Esophagus squamous epithelium (tissue), 5 donors: ENCODE data around the gene HOXC5. TPM values are rescaled to one million over a fixed set of nuclear protein-coding genes. Genes with fewer than 3 reads are reported as not detected.

Source experiments
- DNase-seq: peaks from one replicate; lab custom pipeline; 2025; lab: John Stamatoyannopoulos, UW
- H3K27ac ChIP-seq, 4 donors: fragments of 200-600 bp; sonication (generic); one replicate each; pipeline ENCODE4 v1.5.1; 2016 to 2019; ENCODE audit warnings: mild to moderate bottlenecking in 1 of 4
- H3K27me3 ChIP-seq, 4 donors: fragments of 200-600 bp; sonication (generic); 1 replicate in 3 of 4; 2 replicates in 1 of 4; pipeline versions ENCODE4 v1.5.1 to v1.6.0; 2017 to 2021; ENCODE audit warnings: antibody characterized with exemption in 1 of 4
- H3K36me3 ChIP-seq, 3 donors: fragments of 200-600 bp; sonication (generic); one replicate each; pipeline ENCODE4 v1.5.1; 2016 to 2019
- H3K4me1 ChIP-seq, 3 donors: fragments of 200-600 bp; sonication (generic); one replicate each; pipeline ENCODE4 v1.5.1; 2017 to 2019
- H3K4me3 ChIP-seq, 4 donors: fragments of 200-600 bp; sonication (generic); 1 replicate in 3 of 4; 2 replicates in 1 of 4; pipeline ENCODE4 v1.5.1; 2016 to 2019; ENCODE audit warnings: mild to moderate bottlenecking in 2 of 4, moderate library complexity in 1 of 4
- H3K9me3 ChIP-seq, 3 donors: fragments of 200-600 bp; sonication (generic); one replicate each; pipeline ENCODE4 v1.5.1; 2016 to 2019
- POLR2A ChIP-seq, 4 donors: fragments of 450-650 bp; IDR thresholded peaks; one replicate each; pipeline ENCODE4 v1.6.1; 2017; ENCODE audit warnings: antibody characterized with exemption in 4 of 4, mild to moderate bottlenecking in 4 of 4, moderate library complexity in 3 of 4
- WGBS, 2 donors: methylation state at CpG; one replicate each; pipeline ENCODE4 v1.1.5; 2018; 5-methylcytosine and 5-hydroxymethylcytosine counted together
- intact Hi-C: fragments of 100-400 bp; cut with DNase I; formaldehyde crosslinking; loops from one replicate; pipeline ENCODE4 v1.15.0; 2022
- total RNA-seq, 4 donors: library from RNA; depleted of rRNA; stranded (reverse); fragments of >200 nt; gene quantifications; one replicate each; pipeline ENCODE4 v1.1.0, GENCODE V29; 2016
- TF ChIP-seq, protein P1 (sequence below), 6 experiments: fragments of 450-650 bp in 4 of 6; fragments of 200-600 bp in 2 of 6; sonication (generic) in 2 of 6; IDR thresholded peaks; one replicate each; pipeline ENCODE4 v1.5.1; 2016 to 2019; ENCODE audit warnings: antibody characterized with exemption in 6 of 6, mild to moderate bottlenecking in 4 of 6, moderate library complexity in 4 of 6
- donor health status: DM: yes; HTN: yes; CAD: no.

The HOXC5 gene
- total RNA-seq, 4 donors from 2014 or later = 0.31 to 1.1 TPM; not detected in 2

- Histone ChIP-seq H3K27me3 (peaks cover 19 to 100% (median 83%) of the 10 kb centered on the region in 4 donors), H3K36me3 (no peaks in the 10 kb centered on the region), H3K9me3 (no peaks in the 10 kb centered on the region), H3K4me1 (peaks cover 32 to 53% (median 37%) of the 10 kb centered on the region in 3 donors), H3K27ac (no peak overlapping the region), H3K4me3 (peak overlapping the region in 1 of 4 donors; percentile 59)
- DNase-seq = no peak
- TF ChIP-seq, protein P1, sequence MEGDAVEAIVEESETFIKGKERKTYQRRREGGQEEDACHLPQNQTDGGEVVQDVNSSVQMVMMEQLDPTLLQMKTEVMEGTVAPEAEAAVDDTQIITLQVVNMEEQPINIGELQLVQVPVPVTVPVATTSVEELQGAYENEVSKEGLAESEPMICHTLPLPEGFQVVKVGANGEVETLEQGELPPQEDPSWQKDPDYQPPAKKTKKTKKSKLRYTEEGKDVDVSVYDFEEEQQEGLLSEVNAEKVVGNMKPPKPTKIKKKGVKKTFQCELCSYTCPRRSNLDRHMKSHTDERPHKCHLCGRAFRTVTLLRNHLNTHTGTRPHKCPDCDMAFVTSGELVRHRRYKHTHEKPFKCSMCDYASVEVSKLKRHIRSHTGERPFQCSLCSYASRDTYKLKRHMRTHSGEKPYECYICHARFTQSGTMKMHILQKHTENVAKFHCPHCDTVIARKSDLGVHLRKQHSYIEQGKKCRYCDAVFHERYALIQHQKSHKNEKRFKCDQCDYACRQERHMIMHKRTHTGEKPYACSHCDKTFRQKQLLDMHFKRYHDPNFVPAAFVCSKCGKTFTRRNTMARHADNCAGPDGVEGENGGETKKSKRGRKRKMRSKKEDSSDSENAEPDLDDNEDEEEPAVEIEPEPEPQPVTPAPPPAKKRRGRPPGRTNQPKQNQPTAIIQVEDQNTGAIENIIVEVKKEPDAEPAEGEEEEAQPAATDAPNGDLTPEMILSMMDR (IDR thresholded peaks at IDR 0.05) = no peak
- no peak for TF ChIP-seq POLR2A (IDR thresholded peaks at IDR 0.05)
- WGBS, 2 donors = 5 to 21% methylated on average over 9 to 13 of the region's 13 CpGs
- intact Hi-C loops = no loop called here
Measured at GRCh38 chr12:53998900-53999236, 34.0 kb upstream of the HOXC5 start.

DNA sequence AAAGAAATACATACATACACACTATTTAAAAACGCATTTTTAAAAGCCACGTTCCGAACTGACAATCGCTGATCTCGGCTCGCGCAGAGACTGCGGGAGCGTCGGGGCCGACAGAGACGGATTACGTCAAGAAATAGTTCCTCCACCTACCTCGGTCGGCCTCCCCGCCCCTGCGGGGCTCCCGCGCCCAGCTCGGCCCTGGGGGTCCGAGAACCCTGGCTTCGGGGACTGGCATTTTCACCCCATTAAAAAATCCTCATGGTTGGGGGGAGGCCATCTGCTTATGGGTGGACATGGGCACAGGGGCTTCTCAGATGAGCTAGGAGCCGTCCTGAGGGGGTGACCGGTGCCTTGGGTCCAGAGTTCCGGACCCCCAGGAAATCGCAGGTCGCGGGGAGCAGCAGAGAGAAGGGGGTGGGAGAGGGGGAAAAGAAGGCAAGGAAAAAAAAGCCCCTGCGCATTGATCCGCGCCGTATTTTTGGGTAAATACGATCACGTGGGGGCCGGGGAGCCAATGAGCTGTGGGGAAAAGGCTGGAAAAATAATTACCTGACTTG, 33.2 kb upstream of the HOXC5 start:
- H3K27ac ChIP-seq = peak overlapping the region in 2 of 4 donors; percentile 37 to 81
- 2 to 4% methylated on average over 20 to 26 of the region's 35 CpGs for WGBS, 2 donors
- no peaks in the 10 kb centered on the region for H3K36me3 ChIP-seq
- peak overlapping the region; percentile 39 to 63 (median 58) for H3K4me3 ChIP-seq
- intact Hi-C loops = no loop called here
- H3K27me3 ChIP-seq = peaks cover 12 to 100% (median 79%) of the 10 kb centered on the region in 4 donors
- no peaks in the 10 kb centered on the region for H3K9me3 ChIP-seq
- TF ChIP-seq, protein P1 (IDR thresholded peaks at IDR 0.05) = no peak
- TF ChIP-seq POLR2A (IDR thresholded peaks at IDR 0.05) = no peak
- no peak for DNase-seq
- peaks cover 24 to 46% (median 30%) of the 10 kb centered on the region in 3 donors for H3K4me1 ChIP-seq

DNA sequence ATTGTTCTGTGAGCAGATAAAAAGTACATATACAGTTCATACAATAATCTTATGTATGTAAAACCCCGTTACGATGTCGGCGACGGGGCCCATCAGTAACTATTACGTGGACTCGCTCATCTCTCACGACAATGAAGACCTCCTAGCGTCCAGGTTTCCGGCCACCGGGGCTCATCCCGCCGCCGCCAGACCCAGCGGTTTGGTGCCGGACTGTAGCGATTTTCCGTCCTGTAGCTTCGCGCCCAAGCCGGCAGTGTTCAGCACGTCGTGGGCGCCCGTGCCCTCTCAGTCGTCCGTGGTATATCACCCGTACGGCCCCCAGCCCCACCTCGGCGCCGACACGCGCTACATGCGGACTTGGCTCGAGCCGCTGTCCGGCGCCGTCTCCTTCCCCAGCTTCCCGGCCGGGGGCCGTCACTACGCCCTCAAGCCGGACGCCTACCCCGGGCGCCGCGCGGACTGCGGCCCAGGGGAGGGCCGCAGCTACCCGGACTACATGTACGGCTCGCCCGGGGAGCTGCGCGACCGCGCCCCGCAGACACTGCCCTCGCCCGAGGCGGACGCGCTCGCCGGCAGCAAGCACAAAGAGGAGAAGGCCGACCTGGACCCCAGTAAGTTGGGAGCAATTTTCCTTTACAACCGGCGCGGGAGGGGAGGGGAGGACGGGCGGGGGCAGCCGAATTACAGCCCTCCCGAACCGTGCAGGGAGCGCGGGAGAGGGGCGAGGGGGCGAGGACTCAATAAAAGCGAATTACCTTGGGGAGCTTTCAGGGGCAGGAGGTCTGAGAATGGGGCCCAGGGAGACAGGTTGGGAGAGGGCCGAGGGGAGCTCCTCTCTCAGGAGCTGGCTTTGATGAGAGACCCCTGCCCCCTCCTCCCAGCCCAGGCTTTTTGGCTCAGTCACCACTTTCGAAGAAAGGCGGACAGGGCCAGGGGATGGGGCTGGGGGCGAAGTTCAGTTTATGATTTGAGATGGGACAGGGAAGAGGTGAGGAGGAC, 32.4 kb upstream of the HOXC5 start, which contains the start of gene HOXC9:
TSS of gene HOXC9 (plus strand) at position 46 of the 999 bp plus-strand sequence. CDS start at position 74, 28 bp downstream.
- H3K4me1 ChIP-seq = peaks cover 16 to 39% (median 22%) of the 10 kb centered on the region in 3 donors
- peak within 1 kb of the TSS; percentile 39 to 63 (median 58) for H3K4me3 ChIP-seq
- H3K36me3 ChIP-seq = no peaks in the 10 kb centered on the region
- no peaks in the 10 kb centered on the region for H3K9me3 ChIP-seq
- no peak for DNase-seq
- WGBS, 2 donors = 5 to 7% methylated on average over 18 to 32 of the region's 87 CpGs
- TF ChIP-seq, protein P1 (IDR thresholded peaks at IDR 0.05) = no peak
- no peak for TF ChIP-seq POLR2A (IDR thresholded peaks at IDR 0.05)
- peak within 1 kb of the TSS in 2 of 4 donors; percentile 37 to 81 for H3K27ac ChIP-seq
- intact Hi-C loops = no loop called here
- peaks cover 11 to 100% (median 79%) of the 10 kb centered on the region in 4 donors for H3K27me3 ChIP-seq

- intact Hi-C loops = no loop called here
- TF ChIP-seq, protein P1 (IDR thresholded peaks at IDR 0.05) = no peak
- no peak for TF ChIP-seq POLR2A (IDR thresholded peaks at IDR 0.05)
- no peak overlapping the region for H3K4me3 ChIP-seq
- no peaks in the 10 kb centered on the region for H3K9me3 ChIP-seq
- peaks cover 12 to 39% (median 21%) of the 10 kb centered on the region in 3 donors for H3K4me1 ChIP-seq
- peaks cover 15 to 100% (median 78%) of the 10 kb centered on the region in 4 donors for H3K27me3 ChIP-seq
- DNase-seq = no peak
- H3K27ac ChIP-seq = no peak overlapping the region
- no peaks in the 10 kb centered on the region for H3K36me3 ChIP-seq
- WGBS, 2 donors = 56 to 66% methylated on average over 7 to 8 of the region's 8 CpGs
Measured at GRCh38 chr12:54001283-54002187, 31.3 kb upstream of the HOXC5 start.
